A549 (cell line): ENCODE measurements around the gene KCNK15. TPM values are rescaled to one million over a fixed set of nuclear protein-coding genes. Genes with fewer than 3 reads are reported as not detected.
"Not testable (repeated sequence)": the region's sequence is repeated elsewhere in the genome, so short reads cannot be mapped to it uniquely, and the experiment has no call there.

Source experiments
- ATAC-seq, 2 experiments: fragments of 200-7000 bp in 1 of 2; fragments of >200 bp in 1 of 2; cut with Nextera tagmentation in 1 of 2; cut with Tn5 transposase in 1 of 2; 3 replicates each; pipeline versions ENCODE4 v1.8.0 to v1.9.1; 2018 to 2020; ENCODE audit warnings: mild to moderate bottlenecking in 1 of 2, moderate library complexity in 1 of 2
- CTCF ChIA-PET: fragments of 300-600 bp; sonication (Branson Sonifier 250); formaldehyde crosslinking; extraction: SDS; loops from one replicate; lab custom pipeline; 2021; ENCODE audit warnings: antibody characterized with exemption, inconsistent platforms; lab: Yijun Ruan, JAX
- POLR2A ChIA-PET: fragments of 350-600 bp; formaldehyde crosslinking; extraction: SDS; loops from one replicate; lab custom pipeline; 2021; ENCODE audit warnings: antibody characterized with exemption, inconsistent platforms; lab: Yijun Ruan, JAX
- DNase-seq, 2 experiments: peaks; one replicate each; pipeline versions ENCODE4 v3.0.0 to v3.0.0-alpha.2; 2011 to 2016; ENCODE audit warnings: low read depth in 1 of 2, low spot score in 1 of 2
- FAIRE-seq: peaks from 2 replicates; lab custom pipeline; 2011; peaks lifted over from hg19 to GRCh38; lab: Jason Lieb, UNC
- H3K27ac ChIP-seq, 2 experiments: fragments of >200 bp; sonication (Bioruptor Twin); formaldehyde crosslinking; 3 replicates each; pipeline ENCODE4 v1.5.1; 2016 to 2017
- H3K4me1 ChIP-seq: fragments of >200 bp; sonication (Bioruptor Twin); formaldehyde crosslinking; 3 replicates; pipeline ENCODE4 v1.6.1; 2016
- H3K4me2 ChIP-seq: fragments of >200 bp; sonication (Bioruptor Twin); formaldehyde crosslinking; 3 replicates; pipeline ENCODE4 v1.6.1; 2016
- H3K4me3 ChIP-seq: fragments of >200 bp; sonication (Bioruptor Twin); formaldehyde crosslinking; 3 replicates; pipeline ENCODE4 v1.5.1; 2016
- H3K9me3 ChIP-seq: fragments of >200 bp; sonication (Bioruptor Twin); formaldehyde crosslinking; 3 replicates; pipeline ENCODE4 v1.6.1; 2016
- ATOH8 ChIP-seq: fragments of 250-450 bp; sonication (Bioruptor Pico); IDR thresholded peaks from 2 replicates; pipeline ENCODE4 v1.5.0; 2020; ENCODE audit warnings: low read depth, mild to moderate bottlenecking, moderate library complexity
- CBX2 ChIP-seq: fragments of 200-600 bp; sonication (generic); IDR thresholded peaks from 2 replicates; pipeline ENCODE4 v1.6.1; 2016; ENCODE audit warnings: low read depth, mild to moderate bottlenecking, borderline replicate concordance
- CBX8 ChIP-seq: fragments of 200-600 bp; sonication (generic); IDR thresholded peaks from 2 replicates; pipeline ENCODE4 v1.6.1; 2016
- CEBPB ChIP-seq, 2 experiments: fragments of >200 bp in 1 of 2; sonication (Bioruptor Twin) in 1 of 2; formaldehyde crosslinking in 1 of 2; IDR thresholded peaks; 2 replicates each; pipeline ENCODE4 v1.6.1; 2012 to 2016
- E2F6 ChIP-seq: IDR thresholded peaks from 2 replicates; pipeline ENCODE4 v1.6.1; 2012; ENCODE audit warnings: low read depth, borderline replicate concordance
- ESRRA ChIP-seq: fragments of 150-350 bp; IDR thresholded peaks from 2 replicates; pipeline ENCODE4 v1.6.1; 2014; ENCODE audit warnings: mild to moderate bottlenecking, low read length, borderline replicate concordance
- KDM1A ChIP-seq: fragments of 200-600 bp; sonication (generic); IDR thresholded peaks from 2 replicates; pipeline ENCODE4 v1.6.1; 2016; ENCODE audit warnings: low read depth, mild to moderate bottlenecking
- KDM5A ChIP-seq: fragments of 200-600 bp; sonication (generic); IDR thresholded peaks from 2 replicates; pipeline ENCODE4 v1.6.1; 2016; ENCODE audit warnings: antibody characterized with exemption, mild to moderate bottlenecking
- MAFK ChIP-seq: fragments of 450-650 bp; IDR thresholded peaks from 2 replicates; pipeline ENCODE4 v1.6.1; 2014; ENCODE audit not compliant: partially characterized antibody
- MAX ChIP-seq: IDR thresholded peaks from 2 replicates; pipeline ENCODE4 v1.6.1; 2012
- NPAS2 ChIP-seq: fragments of 250-450 bp; sonication (Bioruptor Pico); IDR thresholded peaks from 2 replicates; pipeline ENCODE4 v1.8.0; 2022; ENCODE audit warnings: mild to moderate bottlenecking, moderate library complexity, borderline replicate concordance
- POLR2AphosphoS2 ChIP-seq: conservative IDR thresholded peaks from 2 replicates; pipeline ENCODE4 v1.6.1; 2012; ENCODE audit warnings: low read length, improper control_type of control experiment, inconsistent platforms
- RCOR1 ChIP-seq: fragments of 150-350 bp; IDR thresholded peaks from 2 replicates; pipeline ENCODE4 v1.6.1; 2014; ENCODE audit warnings: antibody characterized with exemption, low read length, low read depth
- SMC3 ChIP-seq: fragments of >200 bp; sonication (Bioruptor Twin); formaldehyde crosslinking; IDR thresholded peaks from 3 replicates; pipeline ENCODE4 v1.6.1; 2018; ENCODE audit warnings: inconsistent platforms
- TFCP2L1 ChIP-seq: fragments of 250-450 bp; sonication (Bioruptor Pico); IDR thresholded peaks from 2 replicates; pipeline ENCODE4 v1.5.0; 2021; ENCODE audit warnings: mild to moderate bottlenecking
- ZSCAN20 ChIP-seq: fragments of 250-450 bp; sonication (Bioruptor Pico); IDR thresholded peaks from 2 replicates; pipeline ENCODE4 v1.8.0; 2022; ENCODE audit warnings: mild to moderate bottlenecking, moderate library complexity
- WGBS: methylation state at CpG from one replicate; pipeline ENCODE4 v1.1.6; 2017; ENCODE audit errors: missing lambda C conversion rate; 5-methylcytosine and 5-hydroxymethylcytosine counted together
- polyA minus RNA-seq: library from RNA; depleted of rRNA, polyadenylated mRNA; stranded (reverse); fragments of >200 nt; gene quantifications from 2 replicates; pipeline ENCODE4 v1.2.3, GENCODE V29; 2011; rRNA and poly(A)+ RNA removed
- polyA plus RNA-seq, 4 experiments: library from polyadenylated mRNA; depleted of rRNA in 3 of 4; stranded (reverse); fragments of >200 nt; fragmentation: RNase III in 1 of 4; extraction: RNeasy Plus Mini Kit Qiagen cat#74134 plus additional on column Dnase treatment in 1 of 4; gene quantifications; 2 replicates in 3 of 4; 3 replicates in 1 of 4; pipeline ENCODE4 v1.2.3, GENCODE V29; 2011 to 2017

Gene KCNK15
- polyA plus RNA-seq (2011; rRNA removed) (0.33 and 0.49 TPM in 2 replicates), polyA plus RNA-seq (2017; fragmentation: RNase III; extraction: RNeasy Plus Mini Kit Qiagen cat#74134 plus additional on column Dnase treatment) (0.41 to 0.67 TPM (median 0.43 TPM) in 3 replicates), polyA minus RNA-seq (0.58 and 0.66 TPM in 2 replicates)
- polyA plus RNA-seq (2012; cell fraction: cytosol; rRNA removed), result 0.73 and 1.3 TPM in 2 replicates
- 0.76 and 0.90 TPM in 2 replicates for polyA plus RNA-seq (2012; cell fraction: nucleus; rRNA removed)

- WGBS, result 28% methylated on average over 41 of the region's 81 CpGs
- no peak for TF ChIP-seq RCOR1
- peak; percentile 79 for TF ChIP-seq E2F6
- peak; percentile 59 for TF ChIP-seq MAX
- TF ChIP-seq, all 56 proteins: peak for 2
These were observed at the start of gene KCNK15 for GRCh38 chr20:44745598-44746366. TSS of gene KCNK15 (plus strand) at chr20:44745865. CDS start at chr20:44745911, 46 bp downstream.

GRCh38 chr20:44696315-44696714 lies 49.4 kb upstream of the KCNK15 start:
- 92% methylated on average over 3 of the region's 3 CpGs for WGBS
- FAIRE-seq (no peak), DNase-seq (peak in 1 of 2 experiments; percentile 52), ATAC-seq (0 out of 6 replicates have a peak, but pooled peaks of 1 of the 2 experiments have one; percentile 9)
- Histone ChIP-seq H3K4me1 (peaks cover 58% of the 10 kb centered on the region), H3K4me2 (no peak overlapping the region), H3K9me3 (peaks cover 7% of the 10 kb centered on the region), H3K27ac (peak overlapping the region; percentile 86 to 89), H3K4me3 (no peak overlapping the region)
- TF ChIP-seq ESRRA (no peak), CEBPB (IDR thresholded peaks at IDR 0.05) (no peak), TFCP2L1 (no peak), MAX (0 out of 2 replicates have a peak, but pooled peaks have one; percentile 3), ZSCAN20 (CRISPR knock-in tag) (no peak), POLR2AphosphoS2 (no peak)
- POLR2A ChIA-PET, result no interaction called here
- CTCF ChIA-PET, result interaction anchor here (0.6 to 1.9 kb wide), 9 partner anchors 11 to 51 kb away, joined by 3 to 12 read pairs (median 4); partner anchors contain the start of gene CCN5

More at GRCh38 chr20:44745598-44746366, at the start of gene KCNK15:
- ChIA-PET CTCF (interaction anchor here (1.0 to 9.5 kb wide), 5 partner anchors 40 to 194 kb away, joined by 3 to 119 read pairs (median 27); no protein-coding TSS in a partner anchor), POLR2A (interaction anchor here (0.6 kb wide), 1 partner anchor 60 kb away, joined by 7 read pairs; no protein-coding TSS in a partner anchor)
- peak within 1 kb of the TSS; percentile 48 for H3K4me3 ChIP-seq
- DNase-seq (no peak), FAIRE-seq (no peak), ATAC-seq (peak; percentile 32 to 44; a peak in 4 of 6 replicates)
- H3K27ac ChIP-seq, result peak within 1 kb of the TSS; percentile 75 to 94
- peaks cover 36% of the 10 kb centered on the region for H3K4me1 ChIP-seq
- peak within 1 kb of the TSS; percentile 94 for H3K4me2 ChIP-seq
- no peaks in the 10 kb centered on the region for H3K9me3 ChIP-seq

GRCh38 chr20:44697041-44697440 lies 48.6 kb upstream of the KCNK15 start:
- WGBS, result 92% methylated on average over 5 of the region's 5 CpGs
- CTCF ChIA-PET, result interaction anchor here (0.6 to 1.9 kb wide), 9 partner anchors 12 to 50 kb away, joined by 3 to 12 read pairs (median 4); no protein-coding TSS in a partner anchor
- DNase-seq, H3K9me3 ChIP-seq, H3K4me2 ChIP-seq, FAIRE-seq, H3K4me3 ChIP-seq, ATAC-seq, POLR2A ChIA-PET: not testable (repeated sequence)
- Histone ChIP-seq H3K27ac (peak overlapping the region; percentile 86 to 89; a peak in 4 of 6 replicates), H3K4me1 (peaks cover 64% of the 10 kb centered on the region)

- POLR2A ChIA-PET, result no interaction called here
- Histone ChIP-seq H3K27ac (peak overlapping the region; percentile 50 to 76), H3K4me1 (peaks cover 60% of the 10 kb centered on the region), H3K4me2 (no peak overlapping the region), H3K9me3 (no peaks in the 10 kb centered on the region), H3K4me3 (no peak overlapping the region)
- WGBS, result 37% methylated on average over 3 of the region's 3 CpGs
- no peak for DNase-seq
- peak in 1 of 2 experiments; percentile 9; a peak in 1 of 6 replicates for ATAC-seq
- TF ChIP-seq SMC3 (no peak), KDM1A (no peak), KDM5A (no peak), ZSCAN20 (CRISPR knock-in tag) (no peak), CBX8 (no peak), CBX2 (no peak), ATOH8 (CRISPR knock-in tag) (no peak), NPAS2 (no peak), MAFK (no peak)
- CTCF ChIA-PET, result interaction anchor here (0.6 to 1.4 kb wide), 5 partner anchors 15 to 49 kb away, joined by 3 to 6 read pairs (median 3); no protein-coding TSS in a partner anchor
- FAIRE-seq, result no peak
These were observed 47.3 kb upstream of the KCNK15 start for GRCh38 chr20:44698351-44698750.
